Peyer's patch (tissue), 4 donors: Measurements from ENCODE around the gene RPTOR.

Experiments
- CTCF ChIP-seq, 6 experiments: fragments of 450-650 bp in 4 of 6; fragments of 200-600 bp in 2 of 6; sonication (generic) in 1 of 6; IDR thresholded peaks; one replicate each; pipeline ENCODE4 v1.5.1; 2017 to 2019; ENCODE audit warnings: antibody characterized with exemption in 6 of 6, mild to moderate bottlenecking in 3 of 6, moderate library complexity in 1 of 6
- POLR2A ChIP-seq, 2 donors: fragments of 450-650 bp; IDR thresholded peaks; one replicate each; pipeline ENCODE4 v1.5.1; 2017; ENCODE audit warnings: antibody characterized with exemption in 2 of 2, mild to moderate bottlenecking in 2 of 2, moderate library complexity in 2 of 2

- TF ChIP-seq CTCF (IDR thresholded peaks at IDR 0.05) (no peak), POLR2A (IDR thresholded peaks at IDR 0.05) (no peak)
Observed at GRCh38 chr17:80770881-80771611, 226.4 kb downstream of the RPTOR start.
